ENCODE measurements around the gene PRKX.
"Not testable (repeated sequence)": the region's sequence is repeated elsewhere in the genome, so short reads cannot be mapped to it uniquely, and the experiment has no call there.

Gene PRKX

DNA sequence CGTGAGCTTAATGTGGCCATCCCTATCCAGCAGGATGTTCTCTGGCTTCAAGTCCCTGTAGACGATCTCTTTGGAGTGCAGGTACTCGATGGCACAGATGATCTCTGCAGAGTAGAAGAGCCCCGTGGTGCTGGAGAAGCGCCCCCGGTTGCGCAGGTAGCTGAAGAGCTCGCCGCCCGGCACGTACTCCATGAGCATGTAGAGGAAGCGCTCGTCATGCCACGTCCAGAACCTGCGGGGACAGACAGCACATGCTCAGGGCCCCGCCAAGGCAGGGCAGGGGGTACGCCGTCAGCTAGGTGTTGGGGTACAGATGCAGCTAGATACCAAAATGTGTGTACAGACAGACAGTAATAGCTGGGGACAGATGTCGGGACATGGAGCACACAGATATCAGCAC lies 58.3 kb downstream of the PRKX start:
- no peak overlapping the region for H3K4me3 ChIP-seq (ENCODE audit: low read length)
- no peak for DNase-seq (ENCODE audit: low read depth)
- TF ChIP-seq, protein P1, sequence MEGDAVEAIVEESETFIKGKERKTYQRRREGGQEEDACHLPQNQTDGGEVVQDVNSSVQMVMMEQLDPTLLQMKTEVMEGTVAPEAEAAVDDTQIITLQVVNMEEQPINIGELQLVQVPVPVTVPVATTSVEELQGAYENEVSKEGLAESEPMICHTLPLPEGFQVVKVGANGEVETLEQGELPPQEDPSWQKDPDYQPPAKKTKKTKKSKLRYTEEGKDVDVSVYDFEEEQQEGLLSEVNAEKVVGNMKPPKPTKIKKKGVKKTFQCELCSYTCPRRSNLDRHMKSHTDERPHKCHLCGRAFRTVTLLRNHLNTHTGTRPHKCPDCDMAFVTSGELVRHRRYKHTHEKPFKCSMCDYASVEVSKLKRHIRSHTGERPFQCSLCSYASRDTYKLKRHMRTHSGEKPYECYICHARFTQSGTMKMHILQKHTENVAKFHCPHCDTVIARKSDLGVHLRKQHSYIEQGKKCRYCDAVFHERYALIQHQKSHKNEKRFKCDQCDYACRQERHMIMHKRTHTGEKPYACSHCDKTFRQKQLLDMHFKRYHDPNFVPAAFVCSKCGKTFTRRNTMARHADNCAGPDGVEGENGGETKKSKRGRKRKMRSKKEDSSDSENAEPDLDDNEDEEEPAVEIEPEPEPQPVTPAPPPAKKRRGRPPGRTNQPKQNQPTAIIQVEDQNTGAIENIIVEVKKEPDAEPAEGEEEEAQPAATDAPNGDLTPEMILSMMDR (IDR thresholded peaks at IDR 0.05; ENCODE audit: insufficient read depth, low read depth, low read length, missing control alignments), result no peak

DNA sequence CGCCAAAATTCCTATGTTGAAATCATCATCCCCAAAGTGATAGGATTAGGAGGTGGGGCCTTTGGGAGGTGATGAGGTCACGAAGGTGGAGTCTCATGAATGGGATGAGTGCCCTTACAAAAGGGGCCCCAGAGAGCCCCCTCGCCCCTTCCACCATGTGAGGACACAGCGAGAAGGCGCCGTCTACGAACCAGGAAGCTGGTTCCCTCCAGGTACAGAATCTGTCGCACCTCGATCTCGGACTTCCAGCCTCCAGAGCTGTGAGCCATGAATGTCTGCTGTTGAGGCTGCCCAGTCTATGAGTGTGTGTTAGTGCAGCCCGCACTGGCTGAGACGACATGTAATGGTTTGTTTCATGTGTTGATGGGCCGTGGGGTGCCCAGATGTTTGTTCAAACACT lies 60.3 kb downstream of the PRKX start:
- no peak overlapping the region for H3K4me3 ChIP-seq (ENCODE audit: low read length)
- DNase-seq (ENCODE audit: low read depth), result no peak
- TF ChIP-seq, protein P1 (IDR thresholded peaks at IDR 0.05; ENCODE audit: insufficient read depth, low read depth, low read length, missing control alignments), result no peak

- peak; percentile 27 for DNase-seq (ENCODE audit: low read depth)
These were observed 62.2 kb downstream of the PRKX start for GRCh38 chrX:3651277-3651676.

GRCh38 chrX:3648084-3648483 lies 65.4 kb downstream of the PRKX start:
- DNase-seq (ENCODE audit: low read depth), result no peak
- TF ChIP-seq, protein P1 (IDR thresholded peaks at IDR 0.05; ENCODE audit: insufficient read depth, low read depth, low read length, missing control alignments), result no peak
- no peak overlapping the region for H3K4me3 ChIP-seq (ENCODE audit: low read length)

More at GRCh38 chrX:3651277-3651676, 62.2 kb downstream of the PRKX start:
- H3K4me3 ChIP-seq (ENCODE audit: low read length), result no peak overlapping the region
- TF ChIP-seq, protein P1 (IDR thresholded peaks at IDR 0.05; ENCODE audit: insufficient read depth, low read depth, low read length, missing control alignments), result peak; percentile 41

GRCh38 chrX:3639858-3640631 lies 73.4 kb downstream of the PRKX start:
- DNase-seq (ENCODE audit: low read depth), result peak; percentile 41
- not testable (repeated sequence) for H3K4me3 ChIP-seq (ENCODE audit: low read length)

DNA sequence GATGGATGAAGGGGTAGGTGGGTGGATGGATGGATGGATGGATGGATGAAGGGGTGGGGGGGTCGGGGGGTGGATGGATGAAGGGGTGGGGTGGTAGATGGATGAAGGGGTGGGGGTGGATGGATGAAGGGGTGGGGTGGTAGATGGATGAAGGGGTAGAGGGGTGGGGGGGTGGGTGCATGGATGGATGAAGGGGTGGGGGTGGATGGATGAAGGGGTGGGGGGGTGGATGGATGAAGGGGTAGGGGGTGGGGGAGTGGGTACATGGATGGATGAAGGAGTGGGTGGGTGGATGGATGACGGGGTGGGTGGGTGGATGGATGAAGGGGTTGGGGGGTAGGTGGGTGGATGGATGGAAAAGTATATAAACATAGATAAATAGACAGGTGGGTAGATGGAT lies 74.2 kb downstream of the PRKX start:
- no peak overlapping the region for H3K4me3 ChIP-seq (ENCODE audit: low read length)
- TF ChIP-seq, protein P1 (IDR thresholded peaks at IDR 0.05; ENCODE audit: insufficient read depth, low read depth, low read length, missing control alignments), result no peak
- DNase-seq (ENCODE audit: low read depth), result no peak

GRCh38 chrX:3638280-3638873 lies 75.1 kb downstream of the PRKX start:
- no peak overlapping the region for H3K4me3 ChIP-seq (ENCODE audit: low read length)
- TF ChIP-seq, protein P1 (IDR thresholded peaks at IDR 0.05; ENCODE audit: insufficient read depth, low read depth, low read length, missing control alignments), result peak; percentile 56
- peak; percentile 32 for DNase-seq (ENCODE audit: low read depth)
